ENCODE data around the gene KIAA1217.

GRCh38 chr10:24488631-24489030 is 279.7 kb downstream of the KIAA1217 start:
- TF ChIP-seq E2F4 (CRISPR knock-in tag; IDR thresholded peaks at IDR 0.05; ENCODE audit: borderline replicate concordance, low read depth) (no peak), E2F5 (CRISPR knock-in tag; IDR thresholded peaks at IDR 0.05) (no peak), USF2 (CRISPR knock-in tag; IDR thresholded peaks at IDR 0.05) (no peak), CTCF (IDR thresholded peaks at IDR 0.05) (no peak), ZNF281 (CRISPR knock-in tag; IDR thresholded peaks at IDR 0.05) (no peak), SP1 (CRISPR knock-in tag; conservative IDR thresholded peaks at IDR 0.05) (no peak), SMAD3 (CRISPR knock-in tag; IDR thresholded peaks at IDR 0.05; ENCODE audit: borderline replicate concordance) (no peak), ZNF423 (CRISPR knock-in tag; IDR thresholded peaks at IDR 0.05) (no peak), AR (CRISPR knock-in tag; IDR thresholded peaks at IDR 0.05) (no peak), CBFB (CRISPR knock-in tag; IDR thresholded peaks at IDR 0.05; ENCODE audit: low read depth) (no peak), ATF2 (CRISPR knock-in tag; IDR thresholded peaks at IDR 0.05; ENCODE audit: borderline replicate concordance, low read depth) (no peak), CREB1 (CRISPR knock-in tag; IDR thresholded peaks at IDR 0.05) (no peak), ESRRA (CRISPR knock-in tag; IDR thresholded peaks at IDR 0.05; ENCODE audit: borderline replicate concordance) (no peak), ETV6 (CRISPR knock-in tag; IDR thresholded peaks at IDR 0.05) (no peak)
